ENCODE results near the gene PPP2R2C. TPM values are rescaled to one million over a fixed set of nuclear protein-coding genes. Genes with fewer than 3 reads are reported as not detected.

Gene PPP2R2C
- total RNA-seq, 5 donors from 2014 or later (not counting 1 experiment from before 2014, with no cell fraction given): 0.20 TPM; not detected in 4

DNA sequence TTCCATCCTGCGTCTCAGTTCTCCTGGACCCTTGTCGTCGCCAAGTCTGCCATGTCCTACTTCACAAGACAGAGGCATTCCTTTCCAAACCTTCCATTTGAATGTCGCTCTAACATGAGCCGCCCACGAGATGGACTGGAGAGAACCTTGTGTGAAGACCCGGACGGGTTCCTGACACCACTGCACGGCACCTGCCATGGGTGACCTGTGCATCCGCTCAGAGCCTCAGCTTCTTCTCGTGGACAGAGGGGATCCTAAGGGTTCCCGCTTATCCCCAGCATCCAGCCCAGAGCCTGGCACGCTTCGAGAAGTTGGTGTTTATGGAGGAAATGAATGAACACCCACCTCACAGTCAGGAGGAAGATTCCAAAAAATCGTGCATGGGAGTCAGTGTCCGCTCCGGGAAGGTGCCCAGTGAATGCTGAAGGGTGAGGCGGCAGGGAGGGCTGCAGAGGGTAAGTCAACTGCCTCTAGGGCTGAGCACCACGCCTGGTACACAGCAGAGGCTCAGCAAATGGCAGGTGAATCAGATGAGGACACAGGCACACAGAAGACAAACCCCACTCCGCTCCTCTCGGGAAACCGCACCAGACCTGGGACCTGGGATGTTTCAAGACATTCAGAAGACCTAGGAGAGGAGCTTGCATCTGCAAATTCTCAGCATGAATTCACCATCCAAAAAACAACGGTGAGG is 150.2 kb downstream of the PPP2R2C start:
- no peaks in the 10 kb centered on the region for H3K9me3 ChIP-seq

DNA sequence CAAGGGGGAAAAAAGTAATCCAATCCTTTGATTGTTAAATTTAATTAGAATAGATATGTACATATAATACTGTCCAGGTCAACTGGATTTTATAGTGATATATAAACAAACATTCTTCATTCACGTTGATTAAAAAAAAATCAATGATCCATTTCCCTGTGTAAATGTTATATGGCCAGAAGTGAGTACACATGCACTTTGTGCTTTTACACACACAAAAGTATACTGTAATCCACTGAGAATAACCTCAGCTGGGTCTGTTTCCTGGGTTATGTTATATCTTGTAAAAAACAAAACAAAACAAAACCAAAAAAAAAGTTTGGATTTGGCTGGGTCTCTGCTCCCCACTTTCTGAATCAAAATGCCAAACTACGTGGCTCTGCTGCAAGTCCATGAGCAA is 151.1 kb downstream of the PPP2R2C start:
- Mint-ChIP-seq H3K36me3 (no peaks in the 10 kb centered on the region), H3K4me3 (no peak overlapping the region), H3K4me1 (peaks cover 0 to 3% (median 0%) of the 10 kb centered on the region in 3 donors), H3K27ac (no peak overlapping the region), H3K9me3 (peaks cover 0 to 6% (median 2%) of the 10 kb centered on the region in 3 donors), H3K27me3 (peaks cover 29 to 49% of the 10 kb centered on the region in 2 donors)
- no peaks in the 10 kb centered on the region for H3K9me3 ChIP-seq
- H3K36me3 ChIP-seq (ENCODE audit: control insufficient read depth in 2 of 2, extremely low read depth in 1 of 2, insufficient read depth in 1 of 2, low read length in 1 of 2): no peaks in the 10 kb centered on the region
- POLR2A ChIA-PET: no interaction called here
- CTCF ChIA-PET: no interaction called here
- H3K4me1 ChIP-seq (ENCODE audit: control insufficient read depth in 1 of 2, extremely low read depth in 1 of 2, insufficient read depth in 2 of 2, low read length in 2 of 2): no peaks in the 10 kb centered on the region
- DNase-seq (no peak), ATAC-seq (replicated peaks in 1 of 4) (no peak)
- no peak overlapping the region for H3K4me3 ChIP-seq (ENCODE audit: control insufficient read depth in 1 of 2, extremely low read depth in 1 of 2, low read length in 1 of 2)
- H3K27me3 ChIP-seq (replicated peaks in 1 of 2; ENCODE audit: control insufficient read depth in 2 of 2, extremely low read depth in 1 of 2, insufficient read depth in 2 of 2, low read length in 1 of 2): peaks cover 0 to 75% of the 10 kb centered on the region in 2 experiments
- WGBS (ENCODE audit: insufficient coverage): 40% methylated on average over 1 of the region's 2 CpGs
- H3K27ac ChIP-seq (ENCODE audit: low read length): no peak overlapping the region

More for the DNA sequence above, 150.2 kb downstream of the PPP2R2C start:
- Mint-ChIP-seq H3K27ac (no peak overlapping the region), H3K9me3 (peaks cover 0 to 6% (median 2%) of the 10 kb centered on the region in 3 donors), H3K36me3 (no peaks in the 10 kb centered on the region), H3K4me1 (peaks cover 0 to 3% (median 0%) of the 10 kb centered on the region in 3 donors), H3K4me3 (no peak overlapping the region), H3K27me3 (peaks cover 30 to 55% of the 10 kb centered on the region in 2 donors)
- 88% methylated on average over 17 of the region's 23 CpGs for WGBS (ENCODE audit: insufficient coverage)
- peaks cover 0 to 2% of the 10 kb centered on the region in 2 experiments for H3K4me1 ChIP-seq (ENCODE audit: control insufficient read depth in 1 of 2, extremely low read depth in 1 of 2, insufficient read depth in 2 of 2, low read length in 2 of 2)
- no peaks in the 10 kb centered on the region for H3K36me3 ChIP-seq (ENCODE audit: control insufficient read depth in 2 of 2, extremely low read depth in 1 of 2, insufficient read depth in 1 of 2, low read length in 1 of 2)
- peaks cover 0 to 76% of the 10 kb centered on the region in 2 experiments for H3K27me3 ChIP-seq (replicated peaks in 1 of 2; ENCODE audit: control insufficient read depth in 2 of 2, extremely low read depth in 1 of 2, insufficient read depth in 2 of 2, low read length in 1 of 2)
- no peak for ATAC-seq (replicated peaks in 1 of 4)
- H3K4me3 ChIP-seq (ENCODE audit: control insufficient read depth in 1 of 2, extremely low read depth in 1 of 2, low read length in 1 of 2): no peak overlapping the region
- POLR2A ChIA-PET: no interaction called here
- CTCF ChIA-PET: no interaction called here
- DNase-seq: no peak
- H3K27ac ChIP-seq (ENCODE audit: low read length): no peak overlapping the region

DNA sequence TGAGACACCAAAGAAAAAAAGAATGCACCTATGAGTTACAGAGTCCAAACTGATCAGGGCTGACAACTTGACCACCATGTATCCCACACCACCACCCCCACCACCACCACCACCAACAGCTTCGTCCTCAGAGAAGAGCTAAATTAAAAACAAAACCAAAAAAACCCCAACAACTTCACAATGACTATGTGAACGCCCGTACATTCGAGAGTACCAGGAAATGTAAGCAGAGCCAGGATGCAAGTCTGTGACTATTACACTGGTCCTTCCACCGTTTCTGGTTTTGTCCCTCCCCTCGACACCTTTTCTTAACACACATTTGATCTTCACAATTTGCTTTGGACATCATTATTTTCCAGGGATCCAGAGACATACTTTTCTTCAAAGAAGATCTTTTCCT is 151.8 kb downstream of the PPP2R2C start:
- H3K27ac ChIP-seq (ENCODE audit: low read length): no peak overlapping the region
- CTCF ChIA-PET: interaction anchor here (0.6 kb wide), 3 partner anchors 68 to 192 kb away, joined by 3 read pairs; no protein-coding TSS in a partner anchor
- Mint-ChIP-seq H3K36me3 (no peaks in the 10 kb centered on the region), H3K9me3 (peaks cover 0 to 6% (median 2%) of the 10 kb centered on the region in 3 donors), H3K27me3 (peaks cover 26 to 43% of the 10 kb centered on the region in 2 donors), H3K4me3 (no peak overlapping the region), H3K27ac (no peak overlapping the region), H3K4me1 (peaks cover 0 to 3% (median 0%) of the 10 kb centered on the region in 3 donors)
- POLR2A ChIA-PET: no interaction called here
- no peaks in the 10 kb centered on the region for H3K9me3 ChIP-seq
- no peaks in the 10 kb centered on the region for H3K36me3 ChIP-seq (ENCODE audit: control insufficient read depth in 2 of 2, extremely low read depth in 1 of 2, insufficient read depth in 1 of 2, low read length in 1 of 2)
- H3K27me3 ChIP-seq (replicated peaks in 1 of 2; ENCODE audit: control insufficient read depth in 2 of 2, extremely low read depth in 1 of 2, insufficient read depth in 2 of 2, low read length in 1 of 2): peaks cover 0 to 69% of the 10 kb centered on the region in 2 experiments
- no peaks in the 10 kb centered on the region for H3K4me1 ChIP-seq (ENCODE audit: control insufficient read depth in 1 of 2, extremely low read depth in 1 of 2, insufficient read depth in 2 of 2, low read length in 2 of 2)
- H3K4me3 ChIP-seq (ENCODE audit: control insufficient read depth in 1 of 2, extremely low read depth in 1 of 2, low read length in 1 of 2): no peak overlapping the region
- 30% methylated on average over 5 of the region's 6 CpGs for WGBS (ENCODE audit: insufficient coverage)
- no peak for DNase-seq
- ATAC-seq (replicated peaks in 1 of 4): no peak

GRCh38 chr4:6319530-6320150 is 152.8 kb downstream of the PPP2R2C start:
- WGBS (ENCODE audit: insufficient coverage): 79% methylated on average over 9 of the region's 12 CpGs
- Mint-ChIP-seq H3K27ac (no peak overlapping the region), H3K27me3 (peaks cover 20 to 42% of the 10 kb centered on the region in 2 donors), H3K9me3 (peaks cover 0 to 6% (median 2%) of the 10 kb centered on the region in 3 donors), H3K4me1 (peaks cover 0 to 2% (median 0%) of the 10 kb centered on the region in 3 donors), H3K36me3 (no peaks in the 10 kb centered on the region), H3K4me3 (no peak overlapping the region)
- H3K4me1 ChIP-seq (ENCODE audit: control insufficient read depth in 1 of 2, extremely low read depth in 1 of 2, insufficient read depth in 2 of 2, low read length in 2 of 2): no peaks in the 10 kb centered on the region
- ChIA-PET CTCF (no interaction called here), POLR2A (no interaction called here)
- no peak for ATAC-seq (replicated peaks in 1 of 4)
- H3K4me3 ChIP-seq (ENCODE audit: control insufficient read depth in 1 of 2, extremely low read depth in 1 of 2, low read length in 1 of 2): no peak overlapping the region
- no peaks in the 10 kb centered on the region for H3K36me3 ChIP-seq (ENCODE audit: control insufficient read depth in 2 of 2, extremely low read depth in 1 of 2, insufficient read depth in 1 of 2, low read length in 1 of 2)
- peaks cover 0 to 62% of the 10 kb centered on the region in 2 experiments for H3K27me3 ChIP-seq (replicated peaks in 1 of 2; ENCODE audit: control insufficient read depth in 2 of 2, extremely low read depth in 1 of 2, insufficient read depth in 2 of 2, low read length in 1 of 2)
- no peaks in the 10 kb centered on the region for H3K9me3 ChIP-seq
- H3K27ac ChIP-seq (ENCODE audit: low read length): no peak overlapping the region
- DNase-seq: no peak

- no peak for ATAC-seq (replicated peaks in 1 of 4)
- no peaks in the 10 kb centered on the region for H3K4me1 ChIP-seq (ENCODE audit: control insufficient read depth in 1 of 2, extremely low read depth in 1 of 2, insufficient read depth in 2 of 2, low read length in 2 of 2)
- H3K27me3 ChIP-seq (replicated peaks in 1 of 2; ENCODE audit: control insufficient read depth in 2 of 2, extremely low read depth in 1 of 2, insufficient read depth in 2 of 2, low read length in 1 of 2): peaks cover 0 to 57% of the 10 kb centered on the region in 2 experiments
- no peaks in the 10 kb centered on the region for H3K36me3 ChIP-seq (ENCODE audit: control insufficient read depth in 2 of 2, extremely low read depth in 1 of 2, insufficient read depth in 1 of 2, low read length in 1 of 2)
- POLR2A ChIA-PET: no interaction called here
- peaks cover 0 to 6% (median 2%) of the 10 kb centered on the region in 3 donors for H3K9me3 Mint-ChIP-seq
- no peaks in the 10 kb centered on the region for H3K36me3 Mint-ChIP-seq
- H3K9me3 ChIP-seq: no peaks in the 10 kb centered on the region
- H3K27me3 Mint-ChIP-seq: peaks cover 26 to 39% of the 10 kb centered on the region in 2 donors
- H3K4me3 ChIP-seq (ENCODE audit: control insufficient read depth in 1 of 2, extremely low read depth in 1 of 2, low read length in 1 of 2): no peak overlapping the region
- WGBS (ENCODE audit: insufficient coverage): 59% methylated on average over 2 of the region's 12 CpGs
- no peak overlapping the region for H3K4me3 Mint-ChIP-seq
- no peak overlapping the region for H3K27ac Mint-ChIP-seq
- no peak overlapping the region for H3K27ac ChIP-seq (ENCODE audit: low read length)
- CTCF ChIA-PET: no interaction called here
- no peaks in the 10 kb centered on the region for H3K4me1 Mint-ChIP-seq
- no peak for DNase-seq
Observed at GRCh38 chr4:6318206-6318605, 154.2 kb downstream of the PPP2R2C start.

- no peak overlapping the region for H3K4me3 ChIP-seq (ENCODE audit: control insufficient read depth in 1 of 2, extremely low read depth in 1 of 2, low read length in 1 of 2)
- DNase-seq: no peak
- ChIA-PET POLR2A (no interaction called here), CTCF (no interaction called here)
- Mint-ChIP-seq H3K27me3 (peaks cover 36 to 40% of the 10 kb centered on the region in 2 donors), H3K9me3 (peaks cover 0 to 6% (median 2%) of the 10 kb centered on the region in 3 donors), H3K27ac (no peak overlapping the region), H3K36me3 (no peaks in the 10 kb centered on the region), H3K4me1 (no peaks in the 10 kb centered on the region), H3K4me3 (no peak overlapping the region)
- no peak overlapping the region for H3K27ac ChIP-seq (ENCODE audit: low read length)
- H3K36me3 ChIP-seq (ENCODE audit: control insufficient read depth in 2 of 2, extremely low read depth in 1 of 2, insufficient read depth in 1 of 2, low read length in 1 of 2): no peaks in the 10 kb centered on the region
- 44% methylated on average over 5 of the region's 6 CpGs for WGBS (ENCODE audit: insufficient coverage)
- no peak for ATAC-seq (replicated peaks in 1 of 4)
- no peaks in the 10 kb centered on the region for H3K4me1 ChIP-seq (ENCODE audit: control insufficient read depth in 1 of 2, extremely low read depth in 1 of 2, insufficient read depth in 2 of 2, low read length in 2 of 2)
- H3K9me3 ChIP-seq: no peaks in the 10 kb centered on the region
- peaks cover 0 to 44% of the 10 kb centered on the region in 2 experiments for H3K27me3 ChIP-seq (replicated peaks in 1 of 2; ENCODE audit: control insufficient read depth in 2 of 2, extremely low read depth in 1 of 2, insufficient read depth in 2 of 2, low read length in 1 of 2)
Observed at GRCh38 chr4:6316461-6317003, 155.9 kb downstream of the PPP2R2C start.
